Type B pancreatic cell (in vitro differentiated cells): ENCODE measurements around the gene RXRG. TPM values are rescaled to one million over a fixed set of nuclear protein-coding genes. Genes with fewer than 3 reads are reported as not detected.

Source experiments
- DNase-seq: peaks from one replicate; pipeline ENCODE4 v3.0.0; 2021; ENCODE audit warnings: mixed read lengths; ENCODE audit not compliant: unreplicated experiment; ENCODE audit errors: extremely low spot score
- H3K27ac Mint-ChIP-seq: 2 replicates; pipeline ENCODE4 v1.8.0; 2021; ENCODE audit warnings: mild to moderate bottlenecking, mixed read lengths
- H3K27me3 Mint-ChIP-seq: 2 replicates; pipeline ENCODE4 v1.8.0; 2021; ENCODE audit warnings: mixed read lengths
- H3K36me3 Mint-ChIP-seq: 2 replicates; pipeline ENCODE4 v1.8.0; 2021; ENCODE audit warnings: mixed read lengths
- H3K4me1 Mint-ChIP-seq: one replicate; pipeline ENCODE4 v1.8.0; 2021; ENCODE audit warnings: mixed read lengths; ENCODE audit not compliant: unreplicated experiment
- H3K4me3 Mint-ChIP-seq: 2 replicates; pipeline ENCODE4 v1.8.0; 2021; ENCODE audit warnings: mild to moderate bottlenecking, mixed read lengths
- H3K9me3 Mint-ChIP-seq: 2 replicates; pipeline ENCODE4 v1.8.0; 2021; ENCODE audit warnings: mixed read lengths
- CTCF ChIP-seq: fragments of 200-600 bp; sonication (generic); conservative IDR thresholded peaks from 2 replicates; pipeline ENCODE4 v1.5.0; 2021; ENCODE audit warnings: antibody characterized with exemption, mild to moderate bottlenecking
- total RNA-seq: library from RNA; stranded (reverse); gene quantifications from 2 replicates; pipeline ENCODE4 v1.2.1, GENCODE V29; 2021; ENCODE audit warnings: low replicate concordance

The RXRG gene
- total RNA-seq, 1 donor from 2014 or later = 5.8 TPM

GRCh38 chr1:165485716-165486115 is 40.8 kb upstream of the RXRG start:
- no peak for TF ChIP-seq CTCF
- peaks cover 21% of the 10 kb centered on the region for H3K4me1 Mint-ChIP-seq
- H3K4me3 Mint-ChIP-seq = no peak overlapping the region
- H3K36me3 Mint-ChIP-seq = no peaks in the 10 kb centered on the region
- DNase-seq = no peak
- H3K27me3 Mint-ChIP-seq = peaks cover 4% of the 10 kb centered on the region
- H3K9me3 Mint-ChIP-seq = no peaks in the 10 kb centered on the region
- no peak overlapping the region for H3K27ac Mint-ChIP-seq

GRCh38 chr1:165484532-165484931 is 39.6 kb upstream of the RXRG start:
- no peaks in the 10 kb centered on the region for H3K9me3 Mint-ChIP-seq

GRCh38 chr1:165483412-165483811 is 38.5 kb upstream of the RXRG start:
- H3K4me1 Mint-ChIP-seq = peaks cover 14% of the 10 kb centered on the region
- no peaks in the 10 kb centered on the region for H3K9me3 Mint-ChIP-seq
- H3K27me3 Mint-ChIP-seq = peaks cover 4% of the 10 kb centered on the region
- TF ChIP-seq CTCF = no peak
- H3K36me3 Mint-ChIP-seq = no peaks in the 10 kb centered on the region
- no peak overlapping the region for H3K4me3 Mint-ChIP-seq
- H3K27ac Mint-ChIP-seq = no peak overlapping the region
- no peak for DNase-seq

More at GRCh38 chr1:165484532-165484931, 39.6 kb upstream of the RXRG start:
- DNase-seq = no peak
- Mint-ChIP-seq H3K27ac (no peak overlapping the region), H3K4me3 (no peak overlapping the region), H3K27me3 (peaks cover 4% of the 10 kb centered on the region), H3K4me1 (peaks cover 14% of the 10 kb centered on the region), H3K36me3 (no peaks in the 10 kb centered on the region)
- no peak for TF ChIP-seq CTCF

- no peaks in the 10 kb centered on the region for H3K9me3 Mint-ChIP-seq
Observed at GRCh38 chr1:165481820-165482532, 37.0 kb upstream of the RXRG start.

GRCh38 chr1:165476776-165477175 is 31.9 kb upstream of the RXRG start:
- Mint-ChIP-seq H3K36me3 (no peaks in the 10 kb centered on the region), H3K4me1 (no peaks in the 10 kb centered on the region), H3K27ac (no peak overlapping the region), H3K27me3 (peaks cover 24% of the 10 kb centered on the region), H3K4me3 (no peak overlapping the region), H3K9me3 (no peaks in the 10 kb centered on the region)
- DNase-seq = no peak
- TF ChIP-seq CTCF = no peak

More at GRCh38 chr1:165481820-165482532, 37.0 kb upstream of the RXRG start:
- H3K36me3 Mint-ChIP-seq = no peaks in the 10 kb centered on the region
- DNase-seq = no peak
- peaks cover 14% of the 10 kb centered on the region for H3K4me1 Mint-ChIP-seq
- H3K4me3 Mint-ChIP-seq = no peak overlapping the region
- no peak overlapping the region for H3K27ac Mint-ChIP-seq
- no peak for TF ChIP-seq CTCF
- peaks cover 4% of the 10 kb centered on the region for H3K27me3 Mint-ChIP-seq
